Fibroblast of mammary gland (primary cell): ENCODE data around the gene SORCS2.

ENCODE experiments used
- DNase-seq: peaks from one replicate; pipeline ENCODE4 v3.0.0-alpha.2; 2010; ENCODE audit warnings: low read depth
- H3K4me3 ChIP-seq: 2 replicates; pipeline ENCODE4 v1.5.1; 2011; ENCODE audit warnings: low read depth, mild to moderate bottlenecking, low read length, moderate library complexity; ENCODE audit not compliant: control insufficient read depth
- CTCF ChIP-seq: conservative IDR thresholded peaks from 2 replicates; pipeline ENCODE4 v1.5.1; 2011; ENCODE audit warnings: low read depth, low read length, inconsistent platforms; ENCODE audit not compliant: control insufficient read depth, insufficient read depth

Gene SORCS2

GRCh38 chr4:7632971-7633370, 440.6 kb downstream of the SORCS2 start:
- DNase-seq, result peak; percentile 16
- H3K4me3 ChIP-seq, result no peak overlapping the region
- TF ChIP-seq CTCF, result no peak

- no peak for DNase-seq
- no peak for TF ChIP-seq CTCF
- no peak overlapping the region for H3K4me3 ChIP-seq
Measured at GRCh38 chr4:7634661-7635251, 442.4 kb downstream of the SORCS2 start.

- no peak for DNase-seq
- no peak overlapping the region for H3K4me3 ChIP-seq
- TF ChIP-seq CTCF, result no peak
Measured at GRCh38 chr4:7635445-7636239, 443.3 kb downstream of the SORCS2 start.

DNA sequence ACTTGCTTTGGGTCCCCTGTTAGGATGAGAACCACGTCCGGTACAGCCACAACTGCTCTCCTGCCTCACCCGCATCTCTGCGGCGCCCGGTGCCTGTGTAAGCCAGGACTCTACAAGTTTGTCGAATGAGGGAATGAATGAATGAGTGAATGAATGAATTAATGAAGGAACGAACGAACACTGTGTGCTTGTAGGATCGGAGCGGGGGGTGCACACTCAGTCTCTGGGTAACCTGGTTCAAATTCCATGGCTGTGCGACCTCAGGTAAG, 443.8 kb downstream of the SORCS2 start:
- no peak overlapping the region for H3K4me3 ChIP-seq
- DNase-seq, result no peak
- no peak for TF ChIP-seq CTCF

DNA sequence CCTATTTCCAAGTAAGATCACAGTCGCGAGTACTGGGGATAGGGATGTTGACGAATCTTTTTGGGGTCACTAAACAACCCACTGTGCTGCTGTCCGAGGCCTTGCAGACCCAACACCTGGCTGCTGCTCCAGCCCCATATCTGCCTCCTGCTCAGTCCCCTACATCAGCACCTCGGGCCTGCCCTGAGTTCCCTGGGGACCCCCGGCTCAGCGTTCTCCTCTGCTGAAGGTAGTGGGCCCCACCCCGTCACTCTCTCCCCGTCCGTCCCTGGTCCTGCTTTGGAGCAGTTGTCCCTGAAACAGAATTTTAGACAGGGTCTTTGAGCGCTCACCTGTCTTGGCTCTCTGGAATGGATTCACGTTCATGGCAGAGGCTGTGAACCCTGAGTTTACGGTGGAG, 444.8 kb downstream of the SORCS2 start:
- H3K4me3 ChIP-seq, result no peak overlapping the region
- no peak for DNase-seq
- TF ChIP-seq CTCF, result no peak

GRCh38 chr4:7637971-7638370, 445.6 kb downstream of the SORCS2 start:
- DNase-seq, result no peak
- TF ChIP-seq CTCF, result no peak
- no peak overlapping the region for H3K4me3 ChIP-seq

- H3K4me3 ChIP-seq, result no peak overlapping the region
- DNase-seq, result no peak
- no peak for TF ChIP-seq CTCF
Measured at GRCh38 chr4:7638489-7638888, 446.2 kb downstream of the SORCS2 start.
